A549 (cell line): ENCODE measurements around the gene CCDC71L.

Experiments used
- CTCF ChIP-seq: fragments of >200 bp; sonication (Bioruptor Twin); formaldehyde crosslinking; IDR thresholded peaks from 3 replicates; pipeline ENCODE4 v1.5.1; 2016
- EP300 ChIP-seq, 2 experiments: fragments of >200 bp; sonication (Bioruptor Twin); formaldehyde crosslinking; IDR thresholded peaks; 2 replicates in 1 of 2; 3 replicates in 1 of 2; pipeline ENCODE4 v1.6.1; 2016 to 2017
- GATA3 ChIP-seq: IDR thresholded peaks from 2 replicates; pipeline ENCODE4 v1.6.1; 2012; ENCODE audit warnings: borderline replicate concordance
- KDM5A ChIP-seq: fragments of 200-600 bp; sonication (generic); IDR thresholded peaks from 2 replicates; pipeline ENCODE4 v1.6.1; 2016; ENCODE audit warnings: antibody characterized with exemption, mild to moderate bottlenecking
- MAFK ChIP-seq: fragments of 450-650 bp; IDR thresholded peaks from 2 replicates; pipeline ENCODE4 v1.6.1; 2014; ENCODE audit not compliant: partially characterized antibody
- MAX ChIP-seq: IDR thresholded peaks from 2 replicates; pipeline ENCODE4 v1.6.1; 2012
- PHF8 ChIP-seq: fragments of 200-600 bp; sonication (generic); IDR thresholded peaks from 2 replicates; pipeline ENCODE4 v1.6.1; 2016; ENCODE audit warnings: low read depth, mild to moderate bottlenecking, antibody characterized with exemption, moderate library complexity, borderline replicate concordance
- POLR2A ChIP-seq: IDR thresholded peaks from 2 replicates; pipeline ENCODE4 v1.6.1; 2012; ENCODE audit warnings: mild to moderate bottlenecking, low read length
- RAD21 ChIP-seq, 2 experiments: fragments of >200 bp in 1 of 2; sonication (Bioruptor Twin) in 1 of 2; formaldehyde crosslinking in 1 of 2; IDR thresholded peaks in 1 of 2; conservative IDR thresholded peaks in 1 of 2; 2 replicates in 1 of 2; 3 replicates in 1 of 2; pipeline ENCODE4 v1.6.1; 2012 to 2018; ENCODE audit warnings: inconsistent platforms in 1 of 2
- TFCP2L1 ChIP-seq: fragments of 250-450 bp; sonication (Bioruptor Pico); IDR thresholded peaks from 2 replicates; pipeline ENCODE4 v1.5.0; 2021; ENCODE audit warnings: mild to moderate bottlenecking
- USF2 ChIP-seq: fragments of 450-650 bp; IDR thresholded peaks from 2 replicates; pipeline ENCODE4 v1.6.1; 2014; ENCODE audit warnings: antibody characterized with exemption

GRCh38 chr7:106613279-106613678 lies 47.7 kb downstream of the CCDC71L start:
- TF ChIP-seq CTCF (no peak), RAD21 (conservative IDR thresholded peaks at IDR 0.05 in 1 of 2, IDR thresholded peaks at IDR 0.05 in 1 of 2) (no peak), USF2 (no peak), EP300 (IDR thresholded peaks at IDR 0.05) (no peak), MAX (no peak), POLR2A (no peak), MAFK (no peak), GATA3 (no peak), KDM5A (no peak), TFCP2L1 (CRISPR knock-in tag) (no peak), PHF8 (no peak)
